HEK293 (cell line): Measurements from ENCODE around the gene CPA2.

Source experiments
- CTCF ChIA-PET: fragments of 350-600 bp; formaldehyde crosslinking; extraction: SDS; loops from one replicate; lab custom pipeline; 2021; ENCODE audit warnings: antibody characterized with exemption; lab: Yijun Ruan, JAX
- POLR2A ChIA-PET: fragments of 300-600 bp; formaldehyde crosslinking; extraction: SDS; loops from one replicate; lab custom pipeline; 2020; ENCODE audit warnings: antibody characterized with exemption, inconsistent platforms; lab: Yijun Ruan, JAX
- H3K27ac ChIP-seq: fragments of 200-500 bp; sonication (Bioruptor generic); 2 replicates; pipeline ENCODE4 v1.5.1; 2014; ENCODE audit warnings: low read depth, low read length, control low read depth, inconsistent platforms; ENCODE audit errors: extremely low read depth
- H3K36me3 ChIP-seq, 2 experiments: fragments of 200-500 bp in 1 of 2; sonication (Bioruptor generic) in 1 of 2; 1 replicate in 1 of 2; 2 replicates in 1 of 2; pipeline ENCODE4 v1.5.1; 2014 to 2017; ENCODE audit warnings: inconsistent platforms in 2 of 2, low read length in 2 of 2; ENCODE audit not compliant: control insufficient read depth in 2 of 2, insufficient read depth in 1 of 2
- H3K4me1 ChIP-seq: fragments of 200-500 bp; sonication (Bioruptor generic); 2 replicates; pipeline ENCODE4 v1.5.1; 2014; ENCODE audit warnings: mild to moderate bottlenecking, low read length, inconsistent platforms; ENCODE audit not compliant: control insufficient read depth, insufficient read depth
- H3K4me3 ChIP-seq: 2 replicates; pipeline ENCODE4 v1.5.1; 2011; ENCODE audit warnings: low read depth, mild to moderate bottlenecking, control low read depth, low read length, moderate library complexity
- H3K9me3 ChIP-seq: fragments of 200-500 bp; sonication (Bioruptor generic); 2 replicates; pipeline ENCODE4 v1.5.1; 2014; ENCODE audit warnings: low read depth, low read length, inconsistent platforms; ENCODE audit not compliant: control insufficient read depth, insufficient read depth
- AEBP2 ChIP-seq: fragments of 450-650 bp; formaldehyde crosslinking; IDR thresholded peaks from 2 replicates; pipeline ENCODE4 v1.5.1; 2016; ENCODE audit warnings: missing biosample characterization, missing genetic modification characterization, borderline replicate concordance
- GLI2 ChIP-seq: fragments of 450-650 bp; formaldehyde crosslinking; IDR thresholded peaks from 2 replicates; pipeline ENCODE4; 2017; ENCODE audit warnings: missing biosample characterization, missing genetic modification characterization, low read depth, borderline replicate concordance
- PRDM2 ChIP-seq: fragments of 450-650 bp; formaldehyde crosslinking; IDR thresholded peaks from 2 replicates; pipeline ENCODE4 v1.5.1; 2016; ENCODE audit warnings: missing biosample characterization, missing genetic modification characterization, borderline replicate concordance
- PRDM6 ChIP-seq: fragments of 450-650 bp; formaldehyde crosslinking; IDR thresholded peaks from 2 replicates; pipeline ENCODE4 v1.5.1; 2017; ENCODE audit warnings: missing biosample characterization, missing genetic modification characterization
- TCF7L2 ChIP-seq: IDR thresholded peaks from 2 replicates; pipeline ENCODE4 v1.6.1; 2011; ENCODE audit warnings: low read depth, mild to moderate bottlenecking, inconsistent platforms, low read length, moderate library complexity, borderline replicate concordance
- WT1 ChIP-seq: fragments of 450-650 bp; formaldehyde crosslinking; IDR thresholded peaks from 2 replicates; pipeline ENCODE4 v1.5.1; 2016; ENCODE audit warnings: missing biosample characterization, missing genetic modification characterization
- ZBTB6 ChIP-seq: fragments of 450-650 bp; formaldehyde crosslinking; IDR thresholded peaks from 2 replicates; pipeline ENCODE4 v1.5.1; 2017; ENCODE audit warnings: missing biosample characterization, missing genetic modification characterization
- ZFP69B ChIP-seq: fragments of 450-650 bp; formaldehyde crosslinking; IDR thresholded peaks from 2 replicates; pipeline ENCODE4 v1.5.1; 2016; ENCODE audit warnings: missing biosample characterization, missing genetic modification characterization
- ZNF202 ChIP-seq: fragments of 450-650 bp; formaldehyde crosslinking; IDR thresholded peaks from 2 replicates; pipeline ENCODE4 v1.5.1; 2016; ENCODE audit warnings: missing biosample characterization, missing genetic modification characterization, borderline replicate concordance
- ZNF211 ChIP-seq: fragments of 450-650 bp; formaldehyde crosslinking; IDR thresholded peaks from 2 replicates; pipeline ENCODE4 v1.5.1; 2016; ENCODE audit warnings: low read depth, missing biosample characterization, missing genetic modification characterization
- ZNF274 ChIP-seq, 2 experiments: fragments of 200-500 bp in 1 of 2; fragments of 450-650 bp in 1 of 2; sonication (Bioruptor generic) in 1 of 2; formaldehyde crosslinking in 1 of 2; IDR thresholded peaks; 2 replicates each; pipeline versions ENCODE4 v1.5.1 to v1.6.1; 2014 to 2016; ENCODE audit warnings: borderline replicate concordance in 1 of 2, inconsistent platforms in 1 of 2, low read length in 1 of 2, missing biosample characterization in 1 of 2, missing genetic modification characterization in 1 of 2
- ZNF398 ChIP-seq: fragments of 450-650 bp; formaldehyde crosslinking; IDR thresholded peaks from 2 replicates; pipeline ENCODE4 v1.5.1; 2017; ENCODE audit warnings: missing biosample characterization, missing genetic modification characterization
- ZNF433 ChIP-seq: fragments of 450-650 bp; formaldehyde crosslinking; IDR thresholded peaks from 2 replicates; pipeline ENCODE4 v1.5.1; 2016; ENCODE audit warnings: missing biosample characterization, missing genetic modification characterization, low read depth
- ZNF621 ChIP-seq: fragments of 450-650 bp; formaldehyde crosslinking; IDR thresholded peaks from 2 replicates; pipeline ENCODE4 v1.5.1; 2017; ENCODE audit warnings: missing biosample characterization, missing genetic modification characterization
- ZNF768 ChIP-seq: fragments of 450-650 bp; formaldehyde crosslinking; IDR thresholded peaks from 2 replicates; pipeline ENCODE4 v1.5.1; 2018; ENCODE audit warnings: missing biosample characterization, mild to moderate bottlenecking, missing genetic modification characterization
- ZNF792 ChIP-seq: fragments of 450-650 bp; formaldehyde crosslinking; IDR thresholded peaks from 2 replicates; pipeline ENCODE4 v1.5.1; 2016; ENCODE audit warnings: missing biosample characterization, missing genetic modification characterization

CPA2 gene

GRCh38 chr7:130288168-130288567, 21.5 kb downstream of the CPA2 start (continued):
- TF ChIP-seq ZNF398 (tag by site-specific recombination) (no peak), ZNF202 (tag by site-specific recombination) (no peak), ZNF433 (tag by site-specific recombination) (no peak), TCF7L2 (no peak)

GRCh38 chr7:130288829-130289228, 22.2 kb downstream of the CPA2 start:
- ChIA-PET POLR2A (no interaction called here), CTCF (interaction anchor here (1.1 kb wide), 1 partner anchor 11 kb away, joined by 5 read pairs; no protein-coding TSS in a partner anchor)
- TF ChIP-seq PRDM2 (tag by site-specific recombination), result no peak
- TF ChIP-seq GLI2 (tag by site-specific recombination), result no peak
- no peak for TF ChIP-seq ZNF211
- no peak for TF ChIP-seq ZNF768 (tag by site-specific recombination)
- no peak for TF ChIP-seq ZNF274 (IDR thresholded peaks at IDR 0.05; ENCODE audit: low read length)
- no peak for TF ChIP-seq ZNF274 (tag by site-specific recombination; IDR thresholded peaks at IDR 0.05; ENCODE audit: borderline replicate concordance)
- TF ChIP-seq PRDM6 (tag by site-specific recombination), result no peak
- TF ChIP-seq AEBP2 (tag by site-specific recombination), result no peak
- TF ChIP-seq ZNF621 (tag by site-specific recombination), result no peak
- TF ChIP-seq ZFP69B (tag by site-specific recombination), result no peak
- no peak for TF ChIP-seq ZBTB6 (tag by site-specific recombination)
- no peak for TF ChIP-seq WT1 (tag by site-specific recombination)
- no peak for TF ChIP-seq ZNF792
- Histone ChIP-seq H3K36me3 (no peaks in the 10 kb centered on the region), H3K4me3 (no peak overlapping the region), H3K4me1 (no peaks in the 10 kb centered on the region), H3K27ac (no peak overlapping the region), H3K9me3 (no peaks in the 10 kb centered on the region)
